Germinal center (tissue), 1 donor: ENCODE data around the gene KIAA1549.

ENCODE experiments used
- DNase-seq: peaks from one replicate; pipeline ENCODE4 v3.0.0; 2012; ENCODE audit warnings: mixed read lengths, low spot score

Gene KIAA1549

GRCh38 chr7:138975343-138976104 lies 5.7 kb downstream of the KIAA1549 start:
- DNase-seq = no peak

- no peak for DNase-seq
Measured at GRCh38 chr7:138974675-138975292, 6.4 kb downstream of the KIAA1549 start.

- no peak for DNase-seq
Measured at GRCh38 chr7:138974103-138974502, 7.1 kb downstream of the KIAA1549 start.

GRCh38 chr7:138970952-138971351 lies 10.2 kb downstream of the KIAA1549 start:
- no peak for DNase-seq

GRCh38 chr7:138970446-138970845 lies 10.7 kb downstream of the KIAA1549 start:
- DNase-seq = no peak

GRCh38 chr7:138967159-138967558 lies 14.0 kb downstream of the KIAA1549 start:
- no peak for DNase-seq

- DNase-seq = no peak
Measured at GRCh38 chr7:138964624-138965436, 16.4 kb downstream of the KIAA1549 start.

GRCh38 chr7:138963675-138964074 lies 17.5 kb downstream of the KIAA1549 start:
- no peak for DNase-seq

GRCh38 chr7:138962561-138963270 lies 18.5 kb downstream of the KIAA1549 start:
- no peak for DNase-seq

GRCh38 chr7:138961159-138961558 lies 20.0 kb downstream of the KIAA1549 start:
- DNase-seq = no peak

- no peak for DNase-seq
Measured at GRCh38 chr7:138958391-138958956, 22.7 kb downstream of the KIAA1549 start.

- DNase-seq = no peak
Measured at GRCh38 chr7:138957753-138958390, 23.3 kb downstream of the KIAA1549 start.

GRCh38 chr7:138957217-138957616 lies 24.0 kb downstream of the KIAA1549 start:
- DNase-seq = no peak

- DNase-seq = no peak
Measured at GRCh38 chr7:138954545-138955475, 26.4 kb downstream of the KIAA1549 start.

GRCh38 chr7:138952791-138953190 lies 28.4 kb downstream of the KIAA1549 start:
- no peak for DNase-seq

- DNase-seq = no peak
Measured at GRCh38 chr7:138951953-138952352, 29.2 kb downstream of the KIAA1549 start.

GRCh38 chr7:138949421-138950088 lies 31.6 kb downstream of the KIAA1549 start:
- DNase-seq = no peak

GRCh38 chr7:138948403-138948802 lies 32.8 kb downstream of the KIAA1549 start:
- no peak for DNase-seq

- no peak for DNase-seq
Measured at GRCh38 chr7:138945821-138946220, 35.4 kb downstream of the KIAA1549 start.

- no peak for DNase-seq
Measured at GRCh38 chr7:138945154-138945553, 36.0 kb downstream of the KIAA1549 start.
